ENCODE results near the gene LRRFIP1. TPM values are rescaled to one million over a fixed set of nuclear protein-coding genes. Genes with fewer than 3 reads are reported as not detected.

LRRFIP1 gene
- total and polyA plus RNA-seq, 10 of the 15 experiments (the other 5 are each of a cell fraction or from before 2014, with no cell fraction given): 36.2 to 120 (median 74.3) TPM

DNA sequence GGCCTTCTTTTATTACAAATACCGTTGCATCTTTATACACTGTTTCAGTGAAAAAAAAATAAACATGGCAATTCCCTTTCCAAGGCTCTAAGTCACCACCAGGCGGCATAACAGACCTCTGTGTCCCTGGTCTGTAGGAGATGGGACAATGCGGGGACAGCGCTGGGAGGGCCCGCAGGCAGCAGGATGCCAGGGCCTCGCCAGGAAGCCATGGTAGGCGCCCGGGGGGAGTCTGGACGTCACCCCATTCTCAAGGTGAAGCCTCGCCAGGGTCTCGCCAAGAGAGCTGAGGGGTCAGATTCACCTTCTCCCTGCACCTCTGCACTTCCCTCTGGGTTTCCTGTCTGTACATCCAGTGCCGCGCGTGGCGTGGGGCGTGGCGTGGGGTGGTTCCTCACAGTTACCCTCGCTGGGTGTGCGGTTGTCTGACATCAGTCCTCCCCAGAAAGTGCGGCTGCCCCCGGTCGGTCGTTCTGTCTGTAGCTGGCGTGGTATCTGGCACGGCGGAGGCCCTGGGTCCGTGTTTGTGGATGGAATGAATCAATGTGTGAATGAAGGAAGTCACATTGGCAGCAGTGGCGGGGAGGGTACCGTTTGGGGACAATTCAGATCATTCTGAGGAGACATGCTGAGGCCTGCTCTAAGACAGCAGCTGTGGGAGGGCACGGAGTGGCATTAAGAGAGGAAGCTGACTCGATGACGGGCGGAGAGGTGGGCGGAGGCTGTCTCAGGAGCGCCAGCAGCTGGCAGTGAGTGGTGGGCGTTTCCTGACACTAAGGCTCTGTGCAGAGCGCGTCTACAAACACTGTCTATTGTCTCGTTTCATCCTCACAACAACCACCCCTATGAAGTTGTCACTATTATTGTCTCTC, 46.0 kb downstream of the LRRFIP1 start (continued):
- TF ChIP-seq, protein P1, sequence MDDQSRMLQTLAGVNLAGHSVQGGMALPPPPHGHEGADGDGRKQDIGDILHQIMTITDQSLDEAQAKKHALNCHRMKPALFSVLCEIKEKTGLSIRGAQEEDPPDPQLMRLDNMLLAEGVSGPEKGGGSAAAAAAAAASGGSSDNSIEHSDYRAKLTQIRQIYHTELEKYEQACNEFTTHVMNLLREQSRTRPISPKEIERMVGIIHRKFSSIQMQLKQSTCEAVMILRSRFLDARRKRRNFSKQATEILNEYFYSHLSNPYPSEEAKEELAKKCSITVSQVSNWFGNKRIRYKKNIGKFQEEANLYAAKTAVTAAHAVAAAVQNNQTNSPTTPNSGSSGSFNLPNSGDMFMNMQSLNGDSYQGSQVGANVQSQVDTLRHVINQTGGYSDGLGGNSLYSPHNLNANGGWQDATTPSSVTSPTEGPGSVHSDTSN (IDR thresholded peaks at IDR 0.05; ENCODE audit: insufficient replicate concordance, low read depth, low read length): peak; percentile 36
- TF ChIP-seq BHLHE40 (IDR thresholded peaks at IDR 0.05; ENCODE audit: borderline replicate concordance in 1 of 2, low read depth in 2 of 2, low read length in 1 of 2) (0 out of 4 replicates have a peak, but pooled peaks of 1 of the 2 experiments have one; percentile 4), NR2F1 (conservative IDR thresholded peaks at IDR 0.05) (no peak), SMARCA5 (IDR thresholded peaks at IDR 0.05) (0 out of 2 replicates have a peak, but pooled peaks have one; percentile 28), GATAD2B (conservative IDR thresholded peaks at IDR 0.05; ENCODE audit: low read depth) (peak; percentile 78)

DNA sequence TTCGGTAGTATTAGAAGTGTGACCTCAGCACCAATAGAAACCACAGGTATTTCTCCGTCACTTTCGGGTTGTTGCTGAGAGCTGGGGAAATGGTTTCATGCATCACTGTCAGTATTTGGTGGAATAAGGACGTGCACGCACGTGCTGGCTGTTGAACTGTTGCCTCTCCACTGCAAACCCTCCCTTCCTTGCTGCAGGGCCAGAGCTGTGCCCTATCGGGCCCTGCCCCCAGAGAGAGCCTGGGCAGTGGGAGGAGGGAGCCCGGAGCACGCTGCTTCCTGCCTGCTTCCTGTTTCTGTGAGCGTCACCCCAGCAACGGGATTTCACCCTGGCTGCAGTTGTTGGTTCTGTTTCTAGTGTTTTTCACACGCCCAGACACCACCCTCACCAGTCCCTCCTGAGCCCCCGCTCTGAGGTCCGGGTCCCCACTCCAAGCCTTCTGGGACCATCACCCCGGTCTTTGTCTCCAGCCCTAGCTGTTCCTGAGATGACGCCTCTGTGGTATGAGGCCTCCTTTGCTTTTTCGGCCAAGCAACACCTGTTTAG, 47.4 kb downstream of the LRRFIP1 start:
- intact Hi-C loops (cut with micrococcal nuclease; ENCODE audit: unreplicated experiment) (loop anchor here (1.0 kb wide), 1 partner anchor 12 kb away; no protein-coding TSS in a partner anchor), in situ Hi-C loops (cut with MboI) (loop anchor here (5.0 kb wide), 1 partner anchor 67 kb away; no protein-coding TSS in a partner anchor)
- Histone ChIP-seq H3K27ac (ENCODE audit: control insufficient read depth, insufficient read depth) (peak overlapping the region; percentile 62), H3K4me3 (peak overlapping the region; percentile 10; the same call in 1 of the 2 replicates), H3K27me3 (replicated peaks in 1 of 2; ENCODE audit: control insufficient read depth in 2 of 2, insufficient read depth in 2 of 2, low read length in 1 of 2) (no peaks in the 10 kb centered on the region), H3K79me2 (ENCODE audit: control insufficient read depth, insufficient read depth, low read length) (no peaks in the 10 kb centered on the region), H2AFZ (ENCODE audit: control insufficient read depth, low read depth, low read length) (peak overlapping the region; percentile 85), H3K36me3 (ENCODE audit: control insufficient read depth in 2 of 2, insufficient read depth in 2 of 2, low read length in 1 of 2) (no peaks in the 10 kb centered on the region), H3K4me2 (ENCODE audit: control insufficient read depth, insufficient read depth) (peak overlapping the region; percentile 94), H3K4me1 (ENCODE audit: control insufficient read depth, insufficient read depth, low read length) (peaks cover 52% of the 10 kb centered on the region), H3K9me3 (replicated peaks; ENCODE audit: control insufficient read depth, insufficient read depth, low read length) (no peaks in the 10 kb centered on the region), H4K20me1 (ENCODE audit: control insufficient read depth, insufficient read depth) (no peaks in the 10 kb centered on the region), H3K9ac (ENCODE audit: control insufficient read depth, insufficient read depth, low read length) (peak overlapping the region; percentile 54; the same call in 1 of the 2 replicates)
- peak; percentile 77 for DNase-seq (ENCODE audit: low read depth, low spot score)
- WGBS (ENCODE audit: insufficient coverage, insufficient replicate concordance, low lambda C conversion rate, missing lambda C conversion rate): 0% methylated on average over 17 of the region's 17 CpGs
- ChIA-PET RAD21 (ENCODE audit: unreplicated experiment) (interaction anchor here (0.6 to 11.6 kb wide), 5 partner anchors 18 to 117 kb away, joined by 3 to 209 read pairs (median 4); no protein-coding TSS in a partner anchor), POLR2A (interaction anchor here (0.6 to 4.1 kb wide), 6 partner anchors 13 to 97 kb away, joined by 3 to 23 read pairs (median 4); no protein-coding TSS in a partner anchor), SMC1A (ENCODE audit: uncharacterized antibody, unreplicated experiment) (interaction anchor here (0.6 to 12.5 kb wide), 12 partner anchors 8 to 385 kb away, joined by 3 to 155 read pairs (median 9); no protein-coding TSS in a partner anchor), CTCF (interaction anchor here (1.0 to 12.6 kb wide), 11 partner anchors 10 to 434 kb away, joined by 3 to 298 read pairs (median 9); no protein-coding TSS in a partner anchor)
- FAIRE-seq: peak; percentile 92
- BruUV-seq (replicated peaks): no TSS peak
- peak; percentile 92 for ATAC-seq
- peak; percentile 96 for TF ChIP-seq SIN3A (IDR thresholded peaks at IDR 0.05; ENCODE audit: low read depth, low read length)
- 0 out of 2 replicates have a peak, but pooled peaks have one; percentile 52 for TF ChIP-seq HDGF (IDR thresholded peaks at IDR 0.05)
- peak in 1 of 2 experiments; percentile 89; a peak in 2 of 4 replicates for TF ChIP-seq ETV6 (conservative IDR thresholded peaks at IDR 0.05 in 1 of 2, IDR thresholded peaks at IDR 0.05 in 1 of 2; ENCODE audit: borderline replicate concordance in 1 of 2, low read depth in 1 of 2)
- TF ChIP-seq BCL11A (IDR thresholded peaks at IDR 0.05; ENCODE audit: low read depth, low read length): no peak
- TF ChIP-seq POLR2AphosphoS2 (IDR thresholded peaks at IDR 0.05; ENCODE audit: low read depth, low read length): no peak
- TF ChIP-seq EGR1 (IDR thresholded peaks at IDR 0.05; ENCODE audit: borderline replicate concordance in 1 of 2, low read depth in 2 of 2, low read length in 2 of 2): no peak; a peak in 1 of 3 replicates
- TF ChIP-seq EP300 (IDR thresholded peaks at IDR 0.05; ENCODE audit: borderline replicate concordance in 1 of 2, control insufficient read depth in 1 of 2, low read depth in 2 of 2, low read length in 2 of 2): peak; percentile 56 to 67; a peak in 3 of 4 replicates
- TF ChIP-seq, protein P2, sequence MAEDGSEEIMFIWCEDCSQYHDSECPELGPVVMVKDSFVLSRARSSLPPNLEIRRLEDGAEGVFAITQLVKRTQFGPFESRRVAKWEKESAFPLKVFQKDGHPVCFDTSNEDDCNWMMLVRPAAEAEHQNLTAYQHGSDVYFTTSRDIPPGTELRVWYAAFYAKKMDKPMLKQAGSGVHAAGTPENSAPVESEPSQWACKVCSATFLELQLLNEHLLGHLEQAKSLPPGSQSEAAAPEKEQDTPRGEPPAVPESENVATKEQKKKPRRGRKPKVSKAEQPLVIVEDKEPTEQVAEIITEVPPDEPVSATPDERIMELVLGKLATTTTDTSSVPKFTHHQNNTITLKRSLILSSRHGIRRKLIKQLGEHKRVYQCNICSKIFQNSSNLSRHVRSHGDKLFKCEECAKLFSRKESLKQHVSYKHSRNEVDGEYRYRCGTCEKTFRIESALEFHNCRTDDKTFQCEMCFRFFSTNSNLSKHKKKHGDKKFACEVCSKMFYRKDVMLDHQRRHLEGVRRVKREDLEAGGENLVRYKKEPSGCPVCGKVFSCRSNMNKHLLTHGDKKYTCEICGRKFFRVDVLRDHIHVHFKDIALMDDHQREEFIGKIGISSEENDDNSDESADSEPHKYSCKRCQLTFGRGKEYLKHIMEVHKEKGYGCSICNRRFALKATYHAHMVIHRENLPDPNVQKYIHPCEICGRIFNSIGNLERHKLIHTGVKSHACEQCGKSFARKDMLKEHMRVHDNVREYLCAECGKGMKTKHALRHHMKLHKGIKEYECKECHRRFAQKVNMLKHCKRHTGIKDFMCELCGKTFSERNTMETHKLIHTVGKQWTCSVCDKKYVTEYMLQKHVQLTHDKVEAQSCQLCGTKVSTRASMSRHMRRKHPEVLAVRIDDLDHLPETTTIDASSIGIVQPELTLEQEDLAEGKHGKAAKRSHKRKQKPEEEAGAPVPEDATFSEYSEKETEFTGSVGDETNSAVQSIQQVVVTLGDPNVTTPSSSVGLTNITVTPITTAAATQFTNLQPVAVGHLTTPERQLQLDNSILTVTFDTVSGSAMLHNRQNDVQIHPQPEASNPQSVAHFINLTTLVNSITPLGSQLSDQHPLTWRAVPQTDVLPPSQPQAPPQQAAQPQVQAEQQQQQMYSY (CRISPR knock-in tag; IDR thresholded peaks at IDR 0.05): no peak
- no peak for TF ChIP-seq ZNF622 (IDR thresholded peaks at IDR 0.05)

All from GM12878 (cell line).